GM19238 (cell line): ENCODE data around the gene RFFL.

Experiments used
- DNase-seq: peaks from one replicate; pipeline ENCODE4 v3.0.0; 2011; ENCODE audit warnings: low spot score; ENCODE audit not compliant: insufficient read length

The RFFL gene

DNA sequence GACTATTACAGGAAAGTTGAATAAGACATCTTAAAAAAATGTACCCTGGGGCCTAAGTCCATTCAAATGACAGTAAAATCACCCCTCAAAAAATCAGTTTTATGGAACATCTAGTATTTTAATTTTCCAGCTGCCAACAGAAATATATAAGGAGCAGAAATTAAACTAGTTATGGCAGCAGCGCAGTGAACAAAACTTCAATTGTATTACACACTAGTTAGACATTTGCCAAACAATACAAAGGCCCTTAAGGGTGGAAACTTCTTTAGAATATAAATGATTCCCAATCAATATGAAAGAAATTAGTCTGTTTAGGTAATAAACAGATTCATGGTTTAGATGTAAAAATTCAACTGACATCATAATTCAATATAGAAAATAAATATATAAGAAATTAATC lies 18.1 kb upstream of the RFFL start:
- DNase-seq, result no peak

DNA sequence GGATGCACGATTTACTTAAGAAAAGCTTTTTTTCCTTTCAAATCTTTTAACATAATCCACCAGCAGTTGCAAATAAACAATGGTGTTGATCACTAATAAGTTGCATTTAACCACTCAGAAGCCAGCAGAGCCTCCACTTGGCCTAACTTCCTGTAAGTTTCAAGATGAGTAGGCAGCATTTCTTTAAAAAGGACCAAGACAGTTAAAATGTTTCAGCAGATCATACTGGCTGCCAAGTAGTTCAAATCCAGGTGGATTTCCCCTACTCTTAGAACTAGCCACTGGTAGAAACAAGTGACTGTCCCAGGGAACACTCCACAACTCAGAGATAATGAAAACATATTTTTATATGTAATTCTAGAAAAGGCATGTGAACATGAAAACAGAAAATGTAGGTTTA lies 17.0 kb upstream of the RFFL start:
- no peak for DNase-seq

DNA sequence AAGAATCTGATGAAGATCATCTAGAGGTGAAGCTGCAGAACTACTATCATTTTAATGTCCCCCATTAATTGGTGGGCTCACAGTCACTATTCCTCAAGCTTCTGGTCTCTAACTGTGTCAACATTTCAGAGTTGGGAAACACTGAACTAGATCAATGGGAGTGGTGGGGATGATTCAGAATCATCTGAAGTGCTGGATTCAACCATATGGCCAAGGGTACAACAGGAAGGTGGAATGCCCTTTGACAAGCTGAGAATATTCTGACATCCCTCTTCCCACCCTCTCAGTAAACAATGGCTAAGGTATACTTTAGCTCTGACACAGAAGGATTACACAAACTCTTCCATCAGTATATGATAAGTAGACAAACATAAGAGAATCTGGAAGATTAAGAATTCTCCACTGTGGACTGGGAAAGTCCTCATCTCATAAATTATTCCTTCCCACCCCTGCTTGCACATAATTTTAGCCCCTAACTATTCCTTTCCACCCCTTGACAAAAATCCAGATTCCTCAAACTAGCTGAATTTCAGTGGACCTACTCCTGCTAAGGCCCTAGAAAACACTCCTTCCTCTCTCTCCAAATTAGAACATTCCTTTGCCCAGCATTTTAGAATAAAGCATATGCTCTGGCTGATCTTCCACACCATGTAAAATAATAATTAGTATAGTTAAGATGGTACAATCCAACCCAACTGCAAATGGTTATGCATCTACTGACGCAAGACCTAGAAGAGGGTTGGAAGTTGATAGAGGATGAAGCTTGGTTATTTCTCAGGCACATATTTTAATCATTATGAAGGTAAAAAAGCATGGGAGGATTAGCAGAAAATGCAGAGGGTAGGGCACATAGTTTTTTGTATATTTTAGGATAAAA lies 16.3 kb upstream of the RFFL start:
- DNase-seq, result no peak

DNA sequence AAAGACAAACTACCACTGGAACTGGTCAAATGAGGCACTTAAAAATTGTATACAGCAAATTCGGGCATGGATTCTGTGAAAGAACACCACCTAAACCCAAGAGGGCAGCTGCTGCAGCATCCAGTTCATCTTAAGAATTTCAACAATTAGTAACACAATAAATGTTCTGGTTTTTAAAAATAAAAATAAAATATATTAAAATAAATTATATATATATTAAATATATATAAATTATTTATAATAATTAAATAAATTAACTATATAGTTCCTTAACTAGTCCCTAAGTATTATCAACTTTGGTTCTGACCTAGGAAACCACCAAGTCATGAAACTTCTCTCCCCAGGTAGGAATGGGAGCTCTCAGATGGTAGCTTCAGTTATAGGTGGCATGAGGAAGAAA lies 13.4 kb upstream of the RFFL start:
- no peak for DNase-seq

DNA sequence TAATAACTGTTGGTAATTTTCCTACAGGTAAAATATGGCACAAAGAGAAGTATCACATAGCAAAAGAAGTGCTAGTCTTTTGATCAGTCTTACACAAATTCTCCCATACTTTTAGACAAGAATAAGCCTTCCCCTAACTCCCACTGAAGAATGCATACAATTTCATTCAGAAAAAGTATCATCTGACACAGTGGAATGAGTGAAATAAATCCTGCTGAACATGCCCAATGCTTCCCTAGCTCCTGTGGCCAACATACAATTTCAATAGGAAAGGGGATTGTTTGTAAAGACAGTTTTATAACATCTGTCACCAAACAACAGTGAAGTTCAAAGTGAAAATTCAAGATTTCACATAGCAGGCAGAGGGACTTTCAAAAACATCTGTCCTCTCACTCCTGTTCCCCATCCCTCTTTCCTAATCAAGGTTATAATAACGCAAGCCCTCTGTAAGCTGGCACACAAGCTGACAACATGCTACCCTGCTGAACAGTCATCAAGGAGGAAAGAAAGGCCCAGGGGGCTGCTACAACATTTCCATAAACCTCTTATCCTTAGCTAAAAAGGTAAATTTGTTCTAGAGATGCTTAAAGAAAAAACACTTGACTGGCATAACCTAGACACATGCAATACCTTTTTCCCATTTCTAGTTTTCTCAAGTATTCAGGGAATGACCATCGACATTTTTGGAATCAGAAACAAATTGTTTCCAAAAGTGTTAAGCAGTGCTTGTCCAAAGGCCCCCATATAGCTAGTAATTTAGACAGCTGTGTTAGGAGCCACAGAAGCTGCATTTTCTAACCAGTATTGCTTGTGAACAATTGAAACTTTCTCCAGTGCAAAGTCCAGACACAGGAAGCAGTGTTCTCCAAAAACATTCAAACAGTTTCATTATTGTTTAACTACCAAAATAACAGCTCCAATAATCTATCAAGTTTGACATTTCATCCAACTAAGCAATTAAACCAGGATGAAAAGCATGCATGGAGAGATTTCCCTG lies 11.5 kb upstream of the RFFL start:
- DNase-seq, result no peak

DNA sequence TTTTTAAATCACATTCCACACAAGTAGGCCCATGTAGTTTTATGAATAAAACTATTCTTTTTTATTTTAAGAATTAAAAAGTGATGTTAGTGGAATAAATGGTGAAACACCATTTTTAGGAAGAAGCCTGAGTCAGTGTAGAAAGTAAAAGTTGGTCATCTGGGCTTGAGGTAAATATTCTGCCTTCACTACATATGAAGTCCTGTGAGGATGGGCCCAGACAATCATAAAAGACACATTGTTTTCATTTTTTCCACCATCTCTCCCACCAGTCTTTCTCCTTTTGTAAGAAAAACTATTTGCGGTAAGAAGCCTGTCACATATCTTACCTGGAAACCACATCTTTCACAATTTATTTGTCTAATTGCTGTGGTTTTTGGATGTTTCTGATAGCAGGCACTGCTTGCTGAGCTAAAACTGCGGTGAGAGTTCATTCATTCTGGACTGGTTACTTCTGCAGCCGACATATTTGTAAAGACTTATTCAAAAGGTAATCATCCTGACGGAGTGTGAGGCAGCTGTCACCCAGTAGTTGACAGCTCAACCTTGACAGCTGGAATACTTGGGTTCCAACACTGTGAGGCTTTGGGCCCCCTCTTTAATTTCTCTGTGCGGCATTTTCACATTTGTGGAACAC lies 10.6 kb upstream of the RFFL start:
- no peak for DNase-seq

DNA sequence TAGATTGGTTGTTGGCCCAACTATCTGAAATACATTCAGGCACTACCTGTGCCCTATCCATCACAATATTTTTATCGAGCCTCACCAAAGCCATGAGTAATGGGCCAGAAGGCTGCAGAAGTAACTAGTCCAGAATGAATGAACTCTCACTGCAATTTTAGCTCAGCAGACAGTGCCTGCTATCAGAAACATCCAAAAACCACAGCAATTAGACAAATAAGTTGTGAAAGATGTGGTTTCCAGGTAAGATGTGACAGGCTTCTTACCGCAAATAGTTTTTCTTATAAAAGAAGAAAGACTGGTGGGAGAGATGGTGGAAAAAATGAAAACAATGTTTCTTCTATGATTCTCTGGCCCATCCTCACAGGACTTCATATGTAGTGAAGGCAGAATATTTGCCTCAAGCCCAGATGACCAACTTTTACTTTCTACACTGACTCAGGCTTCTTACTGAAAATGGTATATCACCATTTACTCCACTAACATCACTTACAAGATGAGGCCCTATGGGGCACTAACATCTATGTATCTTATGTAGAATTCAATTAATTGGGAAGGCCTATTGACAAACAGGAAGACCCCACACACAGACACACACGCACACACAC lies 9.8 kb upstream of the RFFL start:
- DNase-seq, result no peak

DNA sequence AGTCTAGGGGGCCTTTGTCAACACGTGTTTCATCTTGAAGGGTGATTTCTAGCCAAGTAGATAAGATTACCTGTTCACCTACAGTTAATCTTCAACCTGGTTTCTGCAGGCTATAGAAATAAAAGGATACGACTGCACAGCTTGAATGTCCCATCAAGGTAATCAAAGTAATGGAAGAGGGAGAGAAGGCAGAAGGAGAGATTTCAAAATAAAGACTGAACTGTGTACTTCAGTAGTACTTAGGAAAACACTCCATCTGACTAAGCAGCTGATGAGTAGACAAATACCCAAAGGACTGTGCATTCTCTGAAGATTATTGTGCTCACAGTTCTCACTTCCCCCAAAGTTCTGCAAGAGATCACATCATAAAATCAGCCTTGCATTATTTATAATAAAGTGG lies 5.8 kb upstream of the RFFL start:
- no peak for DNase-seq

DNA sequence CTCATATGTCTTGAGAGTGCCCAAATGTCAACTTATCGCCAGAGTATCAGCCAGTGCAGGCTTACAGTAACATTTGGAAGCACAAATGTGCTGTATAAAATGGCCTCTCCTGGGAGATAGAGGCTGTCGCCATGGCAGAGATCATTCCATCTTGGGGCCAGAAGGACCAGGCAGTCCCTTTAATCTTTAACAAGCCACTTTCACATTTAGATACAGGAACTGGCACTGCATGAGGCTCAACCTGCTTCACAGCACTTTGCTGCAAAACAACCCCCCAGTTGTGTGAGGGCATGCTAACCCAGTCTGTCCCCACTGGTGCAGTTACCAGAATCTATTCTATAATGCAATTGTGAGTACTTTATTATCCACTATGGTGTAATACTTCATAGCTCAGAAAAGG lies 4.7 kb upstream of the RFFL start:
- DNase-seq, result no peak

DNA sequence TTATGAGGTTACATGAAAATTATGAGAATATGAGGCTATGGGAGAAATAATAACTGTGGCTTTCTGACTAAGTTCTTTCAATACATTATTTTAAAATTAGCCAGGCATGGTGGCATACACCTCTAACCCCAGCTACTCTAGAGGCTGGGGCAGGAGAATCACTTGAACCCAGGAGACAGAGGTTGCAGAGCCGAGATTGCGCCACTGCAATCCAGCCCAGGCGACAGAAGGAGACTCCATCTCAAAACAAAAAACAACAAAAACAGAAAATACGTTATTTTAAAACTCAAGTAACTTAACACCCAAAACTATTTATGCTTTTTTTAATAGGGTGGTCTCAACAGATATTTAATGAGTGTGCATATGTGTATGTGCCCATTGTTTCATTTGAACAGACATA lies 2.4 kb upstream of the RFFL start:
- no peak for DNase-seq

DNA sequence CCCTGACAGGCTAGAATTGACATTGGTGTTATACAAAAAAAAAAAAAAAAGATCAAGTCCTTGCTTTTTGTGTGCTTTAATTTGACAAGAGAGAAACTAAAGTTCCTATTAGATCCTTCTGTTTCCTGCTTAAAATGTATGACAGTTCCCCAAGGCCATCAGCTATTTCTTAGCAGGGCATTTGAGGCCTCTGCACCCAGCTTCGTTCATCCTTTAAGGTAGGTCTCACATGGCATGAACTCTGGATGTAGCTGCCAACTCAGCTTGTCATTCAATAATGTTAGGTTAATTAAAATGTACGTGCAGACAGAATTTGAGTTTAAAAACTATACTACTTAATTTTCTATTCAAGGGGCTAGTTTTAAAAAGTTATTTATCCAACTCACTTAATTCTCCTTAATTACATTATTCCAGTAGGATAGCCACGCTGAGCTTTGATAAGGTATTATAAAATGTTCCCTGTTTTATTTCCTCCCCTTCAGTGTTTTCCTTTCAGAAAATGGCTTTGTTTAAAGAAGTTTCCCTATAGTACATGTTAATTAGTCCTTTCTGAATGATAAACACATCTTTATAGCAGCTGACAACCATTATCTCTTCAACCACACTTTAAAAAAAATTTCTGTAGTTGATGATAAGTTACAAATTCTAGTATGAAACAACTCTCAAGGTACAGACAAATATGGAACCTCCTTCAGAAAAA lies 1.2 kb upstream of the RFFL start:
- no peak for DNase-seq

DNA sequence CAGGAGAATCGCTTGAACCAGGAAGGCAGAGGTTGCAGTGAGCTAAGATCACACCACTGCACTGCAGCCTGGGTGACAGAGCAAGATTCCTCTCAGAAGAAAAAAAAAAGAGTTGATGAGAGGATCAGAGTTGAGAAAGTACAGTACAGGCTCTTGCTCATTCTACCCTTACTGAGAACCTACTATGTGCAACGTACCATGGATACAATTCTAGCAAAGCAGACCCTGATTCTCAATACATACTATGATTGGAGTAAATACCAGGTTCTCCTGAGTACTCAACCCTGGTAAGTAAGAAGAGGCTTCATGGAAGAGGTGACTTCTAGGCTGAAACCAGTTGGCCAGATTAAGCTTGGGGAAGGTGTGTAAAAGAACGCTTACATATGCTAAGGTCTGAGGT lies 1.2 kb downstream of the RFFL start:
- no peak for DNase-seq

DNA sequence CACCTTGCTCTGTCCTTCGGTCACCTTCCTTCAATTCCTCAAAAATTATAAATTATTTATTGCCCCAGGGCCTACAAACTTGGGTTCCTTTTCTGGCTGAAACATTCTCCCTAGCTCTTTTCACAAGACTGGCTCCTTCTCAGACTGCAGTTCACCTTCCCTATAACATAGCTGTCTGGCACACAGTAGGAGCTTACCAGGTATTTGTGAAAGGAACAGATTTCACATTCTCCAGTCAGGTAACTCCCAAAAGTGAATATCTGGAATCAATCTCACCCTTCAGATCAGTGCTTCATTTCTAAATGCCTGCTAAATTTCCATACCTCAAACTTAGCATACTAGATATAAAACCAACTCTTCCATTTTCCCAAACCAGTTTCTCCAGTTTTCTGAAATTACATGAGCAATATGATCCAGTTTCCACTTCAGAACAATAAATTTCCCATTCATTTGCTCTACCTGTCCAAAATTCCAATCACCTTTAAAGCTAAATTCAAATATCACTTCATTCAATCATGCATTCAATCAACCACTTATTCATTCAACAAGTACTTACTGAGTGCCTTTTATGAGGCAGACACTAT lies 6.1 kb downstream of the RFFL start:
- no peak for DNase-seq

DNA sequence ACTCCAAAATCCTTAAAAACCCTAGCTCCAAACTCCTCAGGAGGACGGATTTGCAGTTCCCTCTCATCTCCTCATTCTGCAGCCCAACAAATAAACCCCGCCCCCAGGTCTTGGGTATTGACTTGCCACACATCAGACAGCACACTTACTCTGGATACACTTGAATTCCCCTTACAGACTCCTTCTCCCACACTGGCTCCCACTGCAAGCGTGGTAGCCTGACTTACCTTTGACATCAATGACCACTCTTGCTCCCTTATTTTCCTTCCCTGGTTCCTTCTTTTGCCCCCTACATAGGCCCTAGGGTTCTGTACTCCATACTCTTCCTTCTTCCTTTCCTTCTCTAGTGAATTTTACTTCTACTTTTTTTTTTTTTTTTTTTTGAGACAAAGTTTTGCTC lies 7.5 kb downstream of the RFFL start:
- DNase-seq, result no peak

DNA sequence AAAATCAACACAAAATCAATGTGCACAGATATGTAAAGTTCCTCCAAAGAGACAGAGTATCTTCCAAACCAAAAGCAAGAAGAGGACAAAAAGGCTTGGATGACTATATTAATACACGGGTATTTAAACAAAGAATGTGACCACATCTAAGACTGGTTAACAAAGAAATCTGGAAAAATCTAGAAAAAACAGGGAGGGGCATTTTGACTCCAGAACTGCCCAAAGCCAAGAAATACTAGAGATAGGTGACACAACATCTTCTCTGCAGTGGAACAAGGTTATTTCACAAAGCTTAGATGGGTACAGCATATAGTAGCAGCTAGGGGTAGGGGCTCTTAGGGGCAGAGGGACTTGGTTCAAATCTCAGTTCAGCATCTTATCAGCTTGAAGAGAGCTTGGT lies 10.3 kb downstream of the RFFL start:
- no peak for DNase-seq

DNA sequence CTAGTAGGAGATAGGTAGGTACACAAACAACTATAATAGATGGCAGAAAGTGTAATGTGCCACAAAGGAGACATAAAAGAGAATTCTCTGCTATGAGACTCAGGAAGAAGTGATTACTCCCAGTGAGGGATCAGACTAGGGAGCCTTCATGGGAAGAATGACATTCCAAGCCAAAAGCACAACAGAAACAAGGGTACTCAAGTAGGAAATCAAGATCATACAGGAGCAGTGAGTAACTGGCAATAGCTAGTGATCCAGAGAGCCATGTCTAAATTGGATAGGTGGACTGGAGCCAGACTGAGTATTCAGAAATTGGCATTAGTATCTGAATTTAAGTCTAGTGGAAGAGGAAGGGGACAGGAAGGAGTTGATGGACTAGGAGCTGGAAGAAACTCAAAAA lies 10.7 kb downstream of the RFFL start:
- no peak for DNase-seq

DNA sequence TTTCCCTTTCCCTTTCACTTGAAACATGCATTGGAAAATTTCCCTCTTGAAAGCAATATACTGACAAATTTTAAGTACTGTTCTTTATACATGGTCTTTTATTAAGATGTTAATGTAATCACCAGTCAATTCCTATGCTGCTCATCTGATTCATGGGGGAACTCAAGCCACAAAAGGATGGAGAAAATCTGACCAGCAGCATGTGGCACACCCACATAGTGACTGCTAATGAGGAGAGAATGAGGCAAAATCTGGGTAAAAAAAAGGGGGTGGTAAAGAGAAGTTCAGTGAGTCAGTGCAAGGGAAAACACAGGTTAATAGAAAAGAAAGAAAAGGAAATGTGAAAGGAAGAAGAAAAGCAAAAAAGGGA lies 11.3 kb downstream of the RFFL start:
- no peak for DNase-seq

DNA sequence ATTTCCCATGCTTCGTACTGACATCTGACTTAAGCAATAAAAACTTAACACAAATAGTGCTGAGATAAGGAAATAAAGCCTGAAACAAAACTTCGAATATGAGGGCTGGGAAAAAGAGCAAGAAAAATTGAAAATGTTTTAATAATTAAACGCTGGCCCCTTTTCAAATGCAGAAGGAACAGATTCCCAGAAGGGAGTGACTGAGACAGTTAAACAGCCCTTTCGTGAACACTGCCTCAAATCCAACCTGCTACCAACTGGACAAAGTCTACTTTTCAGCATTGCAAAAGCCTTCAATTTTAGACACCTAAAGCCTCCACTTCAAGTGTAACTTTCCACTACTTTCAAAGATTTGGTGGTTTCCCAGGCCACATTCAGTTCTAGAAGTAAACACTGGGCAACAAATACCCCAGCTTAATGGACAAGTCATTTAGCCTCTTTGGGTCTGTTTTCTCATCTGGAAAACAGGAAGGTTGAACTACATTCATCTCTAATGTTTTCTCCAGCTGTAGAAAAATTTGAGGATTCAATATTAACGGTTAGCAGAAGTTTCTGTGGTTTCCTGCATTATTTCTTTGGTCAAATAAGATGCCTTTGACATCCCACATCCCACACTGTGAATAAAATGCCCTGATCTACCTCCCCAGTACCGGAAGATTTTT lies 11.8 kb downstream of the RFFL start:
- DNase-seq, result no peak

DNA sequence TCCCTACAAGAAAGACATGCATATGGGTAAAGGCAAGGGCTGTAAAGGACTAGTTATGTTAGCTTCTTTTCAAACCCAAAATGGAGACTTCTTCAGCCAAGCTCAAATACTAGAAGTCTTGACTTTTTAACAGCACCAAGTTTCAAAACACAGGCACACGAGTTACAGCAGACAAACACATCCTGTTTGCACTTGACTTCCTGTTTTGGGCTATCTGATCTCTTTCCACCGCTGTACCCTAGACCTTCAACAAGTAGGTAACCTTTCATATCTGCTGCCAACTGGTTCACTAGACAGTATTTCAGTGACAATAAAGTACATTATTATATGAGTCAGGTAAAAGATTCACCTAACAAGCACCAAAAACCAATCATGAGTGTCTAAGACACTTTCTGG lies 12.3 kb downstream of the RFFL start:
- peak; percentile 33 for DNase-seq

DNA sequence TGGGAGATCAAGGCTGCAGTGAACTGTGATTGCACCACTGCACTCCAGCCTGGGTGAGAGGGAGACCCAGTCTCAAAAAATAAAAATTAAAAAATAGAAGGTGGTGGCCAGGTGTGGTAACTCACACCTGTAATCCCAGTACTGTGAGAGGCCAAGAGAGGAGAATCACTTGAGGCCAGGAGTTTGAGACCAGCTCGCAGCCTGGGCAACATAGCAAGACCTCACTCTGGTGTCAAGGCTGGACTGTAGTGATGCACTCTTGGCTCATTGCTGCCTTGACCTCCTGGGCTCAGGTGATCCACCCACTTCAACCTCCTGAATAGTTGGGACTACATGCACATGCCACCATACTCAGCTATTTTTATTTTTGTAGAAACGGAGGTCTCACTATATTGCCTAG lies 13.3 kb downstream of the RFFL start:
- DNase-seq, result no peak
